Left renal cortex interstitium (tissue), 4 donors: ENCODE measurements around the gene GALNT17. TPM values are rescaled to one million over a fixed set of nuclear protein-coding genes. Genes with fewer than 3 reads are reported as not detected.
"Not testable (repeated sequence)": the region's sequence is repeated elsewhere in the genome, so short reads cannot be mapped to it uniquely, and the experiment has no call there.

ENCODE experiments used
- DNase-seq, 4 donors: peaks; one replicate each; pipeline ENCODE4 v3.0.0-alpha.2; 2013; ENCODE audit warnings: low read depth in 4 of 4, low spot score in 2 of 4, missing footprints in 1 of 4
- polyA plus RNA-seq, 4 donors: library from polyadenylated mRNA; unstranded; fragments of 120-200 nt; gene quantifications; one replicate each; pipeline ENCODE4 v1.2.1, GENCODE V29; 2013; ENCODE audit not compliant: insufficient read length in 4 of 4

GALNT17 gene
- polyA plus RNA-seq, 4 donors, result 3.1 to 4.8 (median 4.2) TPM

DNA sequence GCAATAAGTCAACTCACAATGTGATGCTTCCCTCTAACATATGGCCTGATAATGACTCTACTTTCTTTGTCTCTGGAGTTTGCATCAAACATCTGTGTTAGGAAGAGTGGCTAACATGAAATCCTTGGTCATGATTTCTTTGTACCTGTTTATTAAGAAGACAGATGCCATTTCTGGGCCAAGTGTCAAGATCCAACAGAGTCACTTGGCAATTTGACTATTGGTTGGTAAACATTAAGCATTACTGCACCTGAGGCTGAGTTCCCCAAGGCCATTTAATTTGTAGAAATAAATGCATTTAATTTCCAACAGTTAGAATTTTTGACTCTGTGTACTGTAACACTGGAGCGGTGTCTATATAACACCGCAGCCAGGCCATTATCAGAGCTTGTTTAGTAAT is 403.7 kb downstream of the GALNT17 start:
- DNase-seq, result no peak

- no peak for DNase-seq
Measured at GRCh38 chr7:71538210-71538609, 406.3 kb downstream of the GALNT17 start.

DNA sequence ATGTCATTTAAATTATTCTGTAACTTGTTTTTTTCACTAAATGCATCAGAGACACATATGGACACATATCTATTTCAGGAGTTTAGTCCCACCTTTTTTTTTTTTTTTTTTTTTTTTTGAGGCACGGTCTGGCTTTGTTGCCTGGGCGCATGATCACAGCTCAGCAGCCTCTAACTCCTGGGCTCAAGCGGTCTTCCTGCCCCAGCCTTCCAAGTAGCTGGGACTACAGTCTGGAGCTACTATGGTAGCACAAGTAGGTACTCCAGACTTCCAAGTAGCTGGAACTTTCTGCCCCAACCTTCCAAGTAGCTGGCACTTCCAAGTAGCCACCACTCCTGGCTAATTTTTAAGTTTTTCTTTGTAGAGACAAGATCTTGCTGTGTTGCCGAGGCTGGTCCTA is 407.7 kb downstream of the GALNT17 start:
- DNase-seq, result no peak

DNA sequence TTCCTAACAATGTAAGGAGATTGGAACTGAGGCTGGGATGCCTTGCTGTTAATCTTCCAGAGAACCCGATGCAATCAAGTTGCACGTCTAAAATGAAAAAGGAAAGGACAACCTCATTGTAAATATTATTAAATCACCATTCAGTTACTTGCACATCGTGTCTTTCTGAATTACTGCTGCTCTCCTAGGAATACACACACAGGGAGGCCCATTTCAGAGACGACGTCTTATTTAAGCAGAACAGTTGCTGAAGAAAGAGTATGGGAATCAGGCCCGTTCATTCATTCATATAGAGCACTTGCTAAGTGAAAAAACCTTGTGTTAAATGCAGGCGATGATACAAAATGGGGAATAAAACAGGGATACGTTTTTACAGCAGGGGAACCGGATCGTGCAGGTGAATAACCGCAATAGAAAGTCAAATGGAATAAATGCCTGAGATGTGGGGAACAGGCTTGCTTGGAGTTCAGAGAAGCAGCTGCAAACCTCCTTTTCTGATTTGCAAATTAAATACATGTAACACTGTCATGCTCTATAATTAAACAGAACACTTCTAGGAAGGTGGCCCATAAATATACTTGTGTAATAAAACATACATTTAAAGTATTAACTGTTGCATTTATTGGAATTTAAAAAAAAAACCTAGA is 409.9 kb downstream of the GALNT17 start:
- no peak for DNase-seq

GRCh38 chr7:71543396-71543795 is 411.5 kb downstream of the GALNT17 start:
- no peak for DNase-seq

DNA sequence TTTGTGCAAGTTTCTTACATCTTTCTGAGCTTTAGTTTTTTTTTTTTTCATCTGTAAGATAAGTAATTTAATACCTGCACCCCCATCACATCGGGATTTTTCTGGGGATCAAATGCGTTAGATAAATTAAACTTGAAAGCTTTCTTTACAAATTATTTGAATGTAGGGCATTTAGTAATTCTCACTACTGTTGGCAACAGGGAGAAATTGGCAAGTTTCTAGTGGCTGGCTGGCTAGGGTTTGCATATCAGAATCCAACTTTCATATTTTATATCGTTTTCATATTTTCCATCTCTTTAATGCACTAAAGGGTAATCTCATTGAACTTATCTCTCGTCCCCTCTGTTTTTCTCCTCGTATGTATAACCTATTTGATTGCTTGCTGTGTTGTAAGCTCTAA is 412.9 kb downstream of the GALNT17 start:
- no peak for DNase-seq

- no peak for DNase-seq
Measured at GRCh38 chr7:71547426-71547825, 415.5 kb downstream of the GALNT17 start.

DNA sequence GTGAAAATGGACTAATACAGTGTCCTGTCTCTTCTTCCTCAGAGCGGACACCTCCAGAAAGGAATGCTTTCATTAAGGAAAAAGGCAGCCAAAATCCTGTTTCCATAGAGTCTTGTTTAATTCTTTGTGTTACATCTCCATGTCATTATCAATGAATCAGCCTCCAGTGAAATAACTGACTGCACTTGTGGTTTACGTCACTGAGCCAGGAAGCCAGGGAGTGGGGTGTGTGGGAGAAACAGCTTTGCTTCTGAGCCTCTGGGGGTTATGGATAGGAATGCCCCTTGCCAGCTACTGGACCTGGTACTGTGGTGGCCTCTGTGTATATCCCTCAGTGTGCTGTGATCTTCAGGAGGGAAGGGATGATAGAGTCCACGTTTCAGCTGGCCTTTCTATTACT is 416.8 kb downstream of the GALNT17 start:
- no peak for DNase-seq

DNA sequence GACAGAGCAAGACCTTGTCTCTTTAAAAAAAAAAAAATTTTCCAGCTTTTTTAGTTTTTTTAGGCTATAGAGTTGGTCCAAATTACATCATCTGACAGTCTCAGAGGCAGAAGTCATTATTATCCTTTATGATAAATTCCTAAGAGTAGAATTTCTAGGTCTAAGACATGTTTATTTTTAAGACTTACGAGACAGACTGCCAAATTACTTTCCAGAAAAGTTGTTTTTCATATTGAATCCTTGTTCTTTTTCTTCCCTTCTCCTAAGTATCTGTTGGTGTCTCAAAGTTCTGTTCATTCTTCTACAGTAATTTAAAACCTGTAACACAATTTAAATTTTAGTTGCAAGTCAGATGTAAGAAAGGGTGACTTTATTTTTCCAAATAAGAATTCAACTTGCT is 421.4 kb downstream of the GALNT17 start:
- no peak for DNase-seq

- no peak for DNase-seq
Measured at GRCh38 chr7:71555758-71556157, 423.8 kb downstream of the GALNT17 start.

DNA sequence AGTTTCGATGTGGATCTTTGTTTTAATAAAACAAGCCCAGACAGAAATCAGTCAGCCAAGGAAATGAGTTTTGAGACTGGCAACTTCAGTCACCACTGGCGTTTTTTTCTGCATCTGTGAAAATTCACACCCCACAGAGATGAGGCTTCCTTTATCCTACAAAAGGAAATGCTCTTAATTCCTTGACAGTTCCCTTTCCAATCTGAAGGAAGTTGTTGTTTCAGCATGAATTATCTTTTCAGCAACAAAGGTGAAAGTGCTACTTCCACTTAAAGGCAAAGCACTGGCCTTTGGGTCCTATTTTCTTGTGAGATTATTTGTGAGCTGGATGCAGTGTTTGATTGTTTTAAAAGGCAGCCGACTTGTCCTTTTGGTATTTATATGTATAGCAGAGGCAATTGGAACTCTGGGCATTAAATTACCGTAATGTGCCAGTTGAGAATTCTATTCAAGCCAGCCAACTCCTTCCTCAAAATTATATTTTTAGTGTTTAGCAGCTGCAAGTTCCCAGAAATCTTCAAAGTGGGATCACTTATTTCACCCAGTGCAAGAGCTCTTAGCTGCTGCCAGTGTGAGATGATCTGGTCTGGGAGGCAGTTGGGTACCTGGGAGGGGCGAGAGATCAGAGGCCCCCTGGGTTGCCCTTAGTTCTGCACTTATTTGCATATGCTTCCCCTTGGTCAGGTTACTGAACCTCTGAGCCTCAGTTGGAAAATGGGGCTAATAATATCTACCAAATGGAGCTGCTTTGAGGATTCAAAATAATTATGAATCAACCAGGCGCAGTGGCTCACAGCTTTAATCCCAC is 427.1 kb downstream of the GALNT17 start:
- DNase-seq, result no peak

GRCh38 chr7:71560354-71560995 is 428.5 kb downstream of the GALNT17 start:
- no peak for DNase-seq

DNA sequence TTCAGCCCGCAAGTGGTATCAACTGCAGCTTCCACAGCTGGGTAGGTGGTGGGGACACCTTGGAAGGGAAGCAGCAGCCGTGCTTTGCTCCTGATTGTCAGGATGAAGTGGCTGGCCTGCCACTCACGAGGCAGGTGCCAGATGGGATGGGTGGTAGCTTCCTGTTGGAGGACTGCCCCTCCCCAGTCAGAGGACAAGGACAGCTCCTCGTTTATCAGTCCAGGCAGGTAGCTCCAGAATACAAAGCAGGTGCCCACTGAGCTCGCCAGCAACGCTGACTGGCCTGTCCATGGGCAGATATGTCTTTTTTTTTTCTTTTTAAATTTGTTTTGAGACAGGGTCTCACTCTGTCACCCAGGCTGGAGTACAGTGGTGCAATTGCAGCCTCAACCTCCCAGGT is 431.3 kb downstream of the GALNT17 start:
- no peak for DNase-seq

- no peak for DNase-seq
Measured at GRCh38 chr7:71566376-71566775, 434.4 kb downstream of the GALNT17 start.

GRCh38 chr7:71566991-71567390 is 435.0 kb downstream of the GALNT17 start:
- DNase-seq, result no peak

DNA sequence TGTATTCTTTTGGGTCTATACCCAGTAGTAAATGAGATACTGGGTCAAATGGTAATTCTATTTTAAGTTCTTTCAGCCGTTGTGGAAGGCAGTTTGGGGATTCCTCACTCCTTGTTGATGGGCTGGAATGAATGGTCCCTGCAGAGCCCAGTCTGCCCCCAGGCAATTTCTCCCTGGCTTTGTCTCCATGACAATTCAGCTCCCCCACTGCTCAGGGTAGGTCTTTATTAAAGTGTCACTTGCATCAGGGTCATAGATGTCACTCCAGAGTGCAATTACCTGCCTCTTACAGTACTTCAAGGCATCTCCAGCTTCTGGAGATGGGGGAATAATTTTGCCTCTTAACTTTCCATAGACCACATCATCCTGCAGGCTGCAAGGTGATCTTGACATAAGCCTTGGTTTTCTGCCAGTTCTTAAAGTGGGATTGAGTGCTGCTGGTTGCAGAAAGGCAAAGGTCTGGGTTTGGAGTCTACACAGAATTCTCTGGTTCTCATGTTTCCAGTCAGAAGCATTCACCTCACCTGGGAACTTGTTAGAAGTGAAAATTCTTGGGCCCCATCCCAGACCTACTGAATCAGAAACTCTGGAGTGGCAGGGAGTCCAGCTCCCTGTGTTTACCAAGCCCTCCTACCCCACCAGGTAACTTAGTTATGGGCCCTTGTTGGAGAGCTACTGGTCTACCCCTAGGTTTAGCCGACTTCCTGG is 442.4 kb downstream of the GALNT17 start:
- no peak for DNase-seq

DNA sequence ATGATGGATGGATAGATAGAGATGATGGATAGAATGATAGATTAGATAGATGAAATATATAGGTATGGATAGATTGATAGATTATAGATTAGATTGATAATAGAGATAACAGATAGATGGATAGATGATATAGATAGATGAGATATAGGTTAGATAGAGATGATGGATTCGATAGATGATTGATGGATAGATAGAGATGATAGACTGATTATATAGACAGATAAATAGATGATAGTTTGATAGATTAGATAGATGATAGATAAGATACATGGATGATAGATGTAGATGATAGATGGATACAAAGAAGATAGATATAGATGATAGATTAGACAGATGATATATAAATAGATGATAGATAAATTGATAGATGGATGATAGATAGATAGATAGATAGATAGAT is 448.1 kb downstream of the GALNT17 start:
- DNase-seq, result no peak

GRCh38 chr7:71584256-71584655 is 452.3 kb downstream of the GALNT17 start:
- no peak for DNase-seq

- DNase-seq, result no peak
Measured at GRCh38 chr7:71591876-71592275, 459.9 kb downstream of the GALNT17 start.

GRCh38 chr7:71592388-71592787 is 460.4 kb downstream of the GALNT17 start:
- not testable (repeated sequence) for DNase-seq

DNA sequence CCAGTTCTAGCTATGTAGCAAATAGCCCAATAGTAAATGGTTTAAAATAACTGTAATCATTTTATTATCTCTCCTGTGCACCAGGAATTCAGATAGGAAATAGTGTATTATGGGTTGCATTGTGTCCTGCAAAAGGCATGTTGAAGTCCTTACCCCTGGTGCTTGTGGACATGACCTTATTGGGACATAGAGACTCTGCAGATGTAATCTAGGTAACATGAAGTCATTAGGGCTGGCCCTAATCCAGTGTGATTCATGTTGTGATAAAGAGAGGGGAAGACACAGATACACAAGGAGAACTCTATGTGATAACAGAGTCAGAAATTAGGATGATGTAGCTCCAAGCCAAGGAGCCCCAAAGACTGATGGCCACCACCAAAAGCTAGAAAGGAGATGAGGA is 462.8 kb downstream of the GALNT17 start:
- DNase-seq, result no peak
